Glutamatergic neuron (in vitro differentiated cells): ENCODE results near the gene ABCC11. TPM values are rescaled to one million over a fixed set of nuclear protein-coding genes. Genes with fewer than 3 reads are reported as not detected.

ENCODE experiments used
- DNase-seq: peaks from one replicate; pipeline ENCODE4 v3.0.0; 2022
- H3K27ac Mint-ChIP-seq: one replicate; pipeline ENCODE4 v1.8.0; 2020; ENCODE audit warnings: mild to moderate bottlenecking, mixed read lengths, inconsistent platforms; ENCODE audit not compliant: unreplicated experiment
- H3K27me3 Mint-ChIP-seq: one replicate; pipeline ENCODE4 v1.8.0; 2020; ENCODE audit warnings: mild to moderate bottlenecking, moderate library complexity, mixed read lengths, inconsistent platforms; ENCODE audit not compliant: unreplicated experiment
- H3K36me3 Mint-ChIP-seq: one replicate; pipeline ENCODE4 v1.8.0; 2020; ENCODE audit warnings: mild to moderate bottlenecking, mixed read lengths, inconsistent platforms; ENCODE audit not compliant: unreplicated experiment
- H3K4me1 Mint-ChIP-seq: one replicate; pipeline ENCODE4 v1.8.0; 2020; ENCODE audit warnings: mild to moderate bottlenecking, low read depth, mixed read lengths, inconsistent platforms; ENCODE audit not compliant: unreplicated experiment
- H3K4me3 Mint-ChIP-seq: one replicate; pipeline ENCODE4 v1.8.0; 2020; ENCODE audit warnings: mild to moderate bottlenecking, mixed read lengths, inconsistent platforms; ENCODE audit not compliant: unreplicated experiment
- H3K9me3 Mint-ChIP-seq: one replicate; pipeline ENCODE4 v1.8.0; 2020; ENCODE audit warnings: mild to moderate bottlenecking, moderate library complexity, mixed read lengths, inconsistent platforms; ENCODE audit not compliant: unreplicated experiment
- total RNA-seq: library from RNA; stranded (reverse); fragmentation: NEBNext Ultra II Directional; extraction: Animal tissue kit (Norgen Biotek cat#: 25700); gene quantifications from one replicate; pipeline ENCODE4 v1.2.1, GENCODE V29; 2021; ENCODE audit not compliant: unreplicated experiment
- TF ChIP-seq, protein P1 (sequence below): fragments of 200-600 bp; sonication (generic); IDR thresholded peaks from one replicate; pipeline ENCODE4 v1.5.0; 2021; ENCODE audit not compliant: partially characterized antibody, unreplicated experiment

Gene ABCC11
- total RNA-seq, 1 donor from 2014 or later: not detected

DNA sequence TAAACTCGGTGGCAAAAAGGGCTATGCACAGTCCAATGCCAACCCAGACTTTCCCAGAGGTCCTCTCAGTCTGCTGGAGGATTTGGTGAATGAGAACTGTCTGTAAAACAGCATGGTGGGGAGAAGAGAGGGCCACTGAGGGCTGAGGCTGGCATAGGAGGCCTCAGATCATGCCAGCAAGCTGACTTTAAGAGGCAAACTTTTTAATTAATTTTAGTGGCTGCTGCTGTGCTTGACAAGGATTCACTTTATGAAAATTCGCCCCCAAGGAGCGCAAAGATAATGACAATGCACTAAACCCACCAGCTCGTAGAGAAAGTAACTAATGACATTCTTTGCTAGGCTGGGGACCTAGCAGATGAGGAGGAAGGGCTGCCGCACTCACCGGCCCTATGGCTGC is 106.5 kb downstream of the ABCC11 start:
- Mint-ChIP-seq H3K4me1 (peaks cover 2% of the 10 kb centered on the region), H3K9me3 (peaks cover 3% of the 10 kb centered on the region)
- DNase-seq: no peak

DNA sequence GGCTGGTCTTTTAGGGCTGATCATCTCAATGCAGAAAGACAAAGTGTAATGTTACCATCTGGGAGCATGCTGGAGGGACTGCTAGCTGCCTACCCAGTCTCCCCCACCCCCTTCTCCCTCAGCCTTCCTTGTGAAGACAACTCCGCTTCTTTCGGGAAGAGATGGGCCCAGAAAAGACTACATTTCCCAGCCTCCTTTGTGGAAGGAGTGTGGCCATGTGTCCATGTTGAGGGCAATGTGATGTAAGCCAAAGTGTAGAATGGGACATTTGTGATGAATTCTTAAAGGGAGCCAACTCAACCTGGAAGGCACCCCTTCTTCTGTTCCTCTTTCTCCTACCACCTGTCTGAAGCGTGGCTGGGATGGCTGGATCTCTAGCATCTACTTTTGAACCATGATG is 107.8 kb downstream of the ABCC11 start:
- Mint-ChIP-seq H3K27me3 (no peaks in the 10 kb centered on the region), H3K36me3 (no peaks in the 10 kb centered on the region), H3K4me1 (peaks cover 2% of the 10 kb centered on the region), H3K4me3 (no peak overlapping the region), H3K9me3 (peaks cover 2% of the 10 kb centered on the region), H3K27ac (no peak overlapping the region)
- DNase-seq: no peak
- TF ChIP-seq, protein P1, sequence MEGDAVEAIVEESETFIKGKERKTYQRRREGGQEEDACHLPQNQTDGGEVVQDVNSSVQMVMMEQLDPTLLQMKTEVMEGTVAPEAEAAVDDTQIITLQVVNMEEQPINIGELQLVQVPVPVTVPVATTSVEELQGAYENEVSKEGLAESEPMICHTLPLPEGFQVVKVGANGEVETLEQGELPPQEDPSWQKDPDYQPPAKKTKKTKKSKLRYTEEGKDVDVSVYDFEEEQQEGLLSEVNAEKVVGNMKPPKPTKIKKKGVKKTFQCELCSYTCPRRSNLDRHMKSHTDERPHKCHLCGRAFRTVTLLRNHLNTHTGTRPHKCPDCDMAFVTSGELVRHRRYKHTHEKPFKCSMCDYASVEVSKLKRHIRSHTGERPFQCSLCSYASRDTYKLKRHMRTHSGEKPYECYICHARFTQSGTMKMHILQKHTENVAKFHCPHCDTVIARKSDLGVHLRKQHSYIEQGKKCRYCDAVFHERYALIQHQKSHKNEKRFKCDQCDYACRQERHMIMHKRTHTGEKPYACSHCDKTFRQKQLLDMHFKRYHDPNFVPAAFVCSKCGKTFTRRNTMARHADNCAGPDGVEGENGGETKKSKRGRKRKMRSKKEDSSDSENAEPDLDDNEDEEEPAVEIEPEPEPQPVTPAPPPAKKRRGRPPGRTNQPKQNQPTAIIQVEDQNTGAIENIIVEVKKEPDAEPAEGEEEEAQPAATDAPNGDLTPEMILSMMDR: no peak

More for the DNA sequence above, 106.5 kb downstream of the ABCC11 start:
- TF ChIP-seq, protein P1: no peak
- no peaks in the 10 kb centered on the region for H3K36me3 Mint-ChIP-seq
- H3K4me3 Mint-ChIP-seq: no peak overlapping the region
- no peaks in the 10 kb centered on the region for H3K27me3 Mint-ChIP-seq
- H3K27ac Mint-ChIP-seq: no peak overlapping the region

GRCh38 chr16:48138543-48138942 is 108.8 kb downstream of the ABCC11 start:
- TF ChIP-seq, protein P1: no peak
- peaks cover 2% of the 10 kb centered on the region for H3K4me1 Mint-ChIP-seq
- no peak overlapping the region for H3K27ac Mint-ChIP-seq
- H3K9me3 Mint-ChIP-seq: peaks cover 2% of the 10 kb centered on the region
- H3K36me3 Mint-ChIP-seq: no peaks in the 10 kb centered on the region
- no peak overlapping the region for H3K4me3 Mint-ChIP-seq
- no peaks in the 10 kb centered on the region for H3K27me3 Mint-ChIP-seq
- DNase-seq: no peak

- Mint-ChIP-seq H3K4me3 (no peak overlapping the region), H3K27ac (no peak overlapping the region), H3K36me3 (no peaks in the 10 kb centered on the region), H3K27me3 (no peaks in the 10 kb centered on the region), H3K9me3 (peaks cover 2% of the 10 kb centered on the region), H3K4me1 (peaks cover 2% of the 10 kb centered on the region)
- TF ChIP-seq, protein P1: no peak
- DNase-seq: no peak
Measured at GRCh38 chr16:48137822-48138221, 109.5 kb downstream of the ABCC11 start.

GRCh38 chr16:48136547-48137360 is 110.6 kb downstream of the ABCC11 start:
- Mint-ChIP-seq H3K36me3 (no peaks in the 10 kb centered on the region), H3K27me3 (no peaks in the 10 kb centered on the region), H3K9me3 (peaks cover 2% of the 10 kb centered on the region), H3K27ac (no peak overlapping the region), H3K4me1 (peaks cover 2% of the 10 kb centered on the region), H3K4me3 (no peak overlapping the region)
- DNase-seq: no peak
- TF ChIP-seq, protein P1: no peak
